Fibroblast of peridontal ligament (primary cell): Measurements from ENCODE around the gene WDR27.

ENCODE experiments used
- DNase-seq: peaks from one replicate; pipeline ENCODE4 v3.0.0-alpha.2; 2010; ENCODE audit errors: extremely low read depth

The WDR27 gene

GRCh38 chr6:169445661-169446581, 255.9 kb downstream of the WDR27 start:
- DNase-seq, result no peak

GRCh38 chr6:169445227-169445626, 256.6 kb downstream of the WDR27 start:
- DNase-seq, result no peak

- DNase-seq, result no peak
Measured at GRCh38 chr6:169441292-169441691, 260.5 kb downstream of the WDR27 start.

- DNase-seq, result no peak
Measured at GRCh38 chr6:169439710-169440109, 262.1 kb downstream of the WDR27 start.

- peak; percentile 41 for DNase-seq
Measured at GRCh38 chr6:169434554-169434953, 267.3 kb downstream of the WDR27 start.

- DNase-seq, result no peak
Measured at GRCh38 chr6:169429001-169429400, 272.8 kb downstream of the WDR27 start.

- peak; percentile 11 for DNase-seq
Measured at GRCh38 chr6:169428532-169428931, 273.3 kb downstream of the WDR27 start.

- DNase-seq, result peak; percentile 85
Measured at GRCh38 chr6:169427856-169428255, 274.0 kb downstream of the WDR27 start.

- no peak for DNase-seq
Measured at GRCh38 chr6:169426611-169427010, 275.2 kb downstream of the WDR27 start.

GRCh38 chr6:169425628-169426370, 276.0 kb downstream of the WDR27 start:
- no peak for DNase-seq

GRCh38 chr6:169424821-169425240, 277.0 kb downstream of the WDR27 start:
- no peak for DNase-seq

GRCh38 chr6:169424149-169424804, 277.6 kb downstream of the WDR27 start:
- no peak for DNase-seq

GRCh38 chr6:169421586-169422264, 280.1 kb downstream of the WDR27 start:
- no peak for DNase-seq

GRCh38 chr6:169420912-169421543, 280.8 kb downstream of the WDR27 start:
- no peak for DNase-seq

- no peak for DNase-seq
Measured at GRCh38 chr6:169417101-169417500, 284.7 kb downstream of the WDR27 start.

GRCh38 chr6:169416249-169416648, 285.6 kb downstream of the WDR27 start:
- DNase-seq, result no peak

GRCh38 chr6:169415179-169415578, 286.6 kb downstream of the WDR27 start:
- DNase-seq, result no peak

GRCh38 chr6:169411722-169412121, 290.1 kb downstream of the WDR27 start:
- no peak for DNase-seq

- DNase-seq, result no peak
Measured at GRCh38 chr6:169411296-169411695, 290.5 kb downstream of the WDR27 start.

GRCh38 chr6:169409742-169410312, 292.0 kb downstream of the WDR27 start:
- no peak for DNase-seq

- no peak for DNase-seq
Measured at GRCh38 chr6:169407325-169407724, 294.5 kb downstream of the WDR27 start.
